ENCODE results near the gene CHD3. TPM values are rescaled to one million over a fixed set of nuclear protein-coding genes. Genes with fewer than 3 reads are reported as not detected.

The CHD3 gene
- total RNA-seq, 1 donor from 2014 or later: 142 TPM

DNA sequence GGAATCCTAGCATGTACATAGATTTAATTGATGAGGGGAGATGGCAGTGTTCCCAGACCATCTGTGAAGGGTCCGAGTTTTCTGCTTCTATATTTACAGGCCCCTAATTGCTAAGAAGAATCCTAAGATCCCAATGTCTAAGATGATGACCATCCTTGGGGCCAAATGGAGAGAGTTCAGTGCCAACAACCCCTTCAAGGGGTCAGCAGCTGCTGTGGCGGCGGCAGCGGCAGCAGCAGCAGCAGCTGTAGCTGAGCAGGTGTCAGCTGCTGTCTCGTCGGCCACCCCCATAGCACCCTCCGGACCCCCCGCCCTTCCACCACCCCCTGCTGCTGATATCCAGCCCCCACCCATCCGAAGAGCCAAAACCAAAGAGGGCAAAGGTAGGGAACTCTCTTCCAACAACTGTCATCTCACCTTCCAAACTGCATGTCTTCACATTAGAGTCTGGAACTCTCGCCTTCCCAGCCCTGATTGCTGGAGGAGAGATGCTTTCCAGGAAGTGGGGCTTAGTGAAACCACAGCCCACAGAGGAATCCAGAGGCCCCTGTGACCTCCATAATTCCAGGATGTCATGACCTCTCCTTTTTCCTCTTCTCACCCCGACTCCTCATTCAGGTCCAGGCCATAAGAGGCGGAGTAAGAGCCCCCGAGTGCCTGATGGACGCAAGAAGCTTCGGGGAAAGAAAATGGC lies 4.7 kb downstream of the CHD3 start:
- DNase-seq (ENCODE audit: extremely low read depth, low read depth, low spot score): no peak

DNA sequence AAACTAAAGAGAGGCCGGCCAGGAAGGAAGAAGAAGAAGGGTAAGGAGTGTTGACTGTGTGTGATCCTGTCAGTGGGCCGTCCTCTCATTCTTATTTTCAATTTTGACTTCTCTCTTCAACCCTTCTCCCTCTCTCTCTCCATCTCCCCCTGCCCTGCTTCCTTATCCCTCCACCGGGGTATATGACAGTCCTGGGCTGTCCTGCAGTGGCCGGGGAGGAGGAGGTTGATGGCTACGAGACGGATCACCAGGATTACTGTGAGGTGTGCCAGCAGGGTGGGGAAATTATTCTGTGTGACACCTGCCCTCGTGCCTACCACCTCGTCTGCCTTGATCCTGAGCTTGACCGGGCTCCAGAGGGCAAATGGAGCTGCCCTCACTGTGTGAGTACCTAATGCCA lies 5.6 kb downstream of the CHD3 start:
- DNase-seq (ENCODE audit: extremely low read depth, low read depth, low spot score): no peak

DNA sequence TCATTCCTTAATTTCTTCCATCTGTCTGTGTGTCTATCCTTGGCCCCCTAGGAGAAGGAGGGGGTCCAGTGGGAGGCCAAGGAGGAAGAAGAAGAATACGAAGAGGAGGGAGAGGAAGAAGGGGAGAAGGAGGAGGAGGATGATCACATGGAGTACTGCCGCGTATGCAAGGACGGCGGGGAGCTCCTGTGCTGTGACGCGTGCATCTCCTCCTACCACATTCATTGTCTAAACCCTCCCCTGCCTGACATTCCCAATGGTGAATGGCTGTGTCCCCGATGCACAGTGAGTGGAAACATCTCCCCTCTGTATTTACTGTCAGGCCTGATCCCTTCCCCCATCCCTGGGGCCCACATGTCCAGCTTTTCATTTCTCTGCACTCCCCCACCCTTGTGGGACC lies 6.3 kb downstream of the CHD3 start:
- no peak for DNase-seq (ENCODE audit: extremely low read depth, low read depth, low spot score)

DNA sequence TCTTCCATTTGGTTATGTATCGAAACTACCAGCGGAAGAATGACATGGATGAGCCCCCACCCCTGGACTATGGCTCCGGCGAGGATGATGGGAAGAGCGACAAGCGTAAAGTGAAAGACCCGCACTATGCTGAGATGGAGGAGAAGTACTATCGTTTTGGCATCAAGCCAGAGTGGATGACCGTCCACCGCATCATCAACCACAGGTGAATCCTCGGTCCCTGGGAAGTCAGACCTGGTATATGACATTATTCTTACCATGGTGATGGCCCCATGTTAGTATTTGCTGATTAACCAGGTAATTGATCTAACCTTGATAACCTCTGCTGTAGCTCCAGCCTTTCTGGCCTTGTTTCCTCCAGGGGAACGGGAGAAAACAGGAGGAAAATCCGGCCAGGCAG lies 8.5 kb downstream of the CHD3 start:
- DNase-seq (ENCODE audit: extremely low read depth, low read depth, low spot score): no peak

DNA sequence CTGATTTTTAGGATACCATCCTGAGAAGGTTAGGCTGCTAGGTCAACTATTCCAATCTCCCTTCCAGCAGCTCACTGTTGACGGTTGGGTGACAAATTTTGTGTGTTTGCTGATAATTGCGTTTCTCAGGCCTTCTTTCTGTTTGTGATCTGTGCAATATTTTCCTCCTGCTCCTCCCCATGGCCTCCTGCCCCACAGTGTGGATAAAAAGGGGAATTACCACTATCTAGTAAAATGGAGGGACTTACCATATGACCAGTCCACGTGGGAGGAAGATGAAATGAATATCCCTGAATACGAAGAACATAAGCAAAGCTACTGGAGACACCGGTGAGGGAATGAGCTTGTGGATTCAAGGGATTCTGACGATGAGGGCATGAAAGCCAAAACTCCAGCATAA lies 9.2 kb downstream of the CHD3 start:
- DNase-seq (ENCODE audit: extremely low read depth, low read depth, low spot score): no peak

DNA sequence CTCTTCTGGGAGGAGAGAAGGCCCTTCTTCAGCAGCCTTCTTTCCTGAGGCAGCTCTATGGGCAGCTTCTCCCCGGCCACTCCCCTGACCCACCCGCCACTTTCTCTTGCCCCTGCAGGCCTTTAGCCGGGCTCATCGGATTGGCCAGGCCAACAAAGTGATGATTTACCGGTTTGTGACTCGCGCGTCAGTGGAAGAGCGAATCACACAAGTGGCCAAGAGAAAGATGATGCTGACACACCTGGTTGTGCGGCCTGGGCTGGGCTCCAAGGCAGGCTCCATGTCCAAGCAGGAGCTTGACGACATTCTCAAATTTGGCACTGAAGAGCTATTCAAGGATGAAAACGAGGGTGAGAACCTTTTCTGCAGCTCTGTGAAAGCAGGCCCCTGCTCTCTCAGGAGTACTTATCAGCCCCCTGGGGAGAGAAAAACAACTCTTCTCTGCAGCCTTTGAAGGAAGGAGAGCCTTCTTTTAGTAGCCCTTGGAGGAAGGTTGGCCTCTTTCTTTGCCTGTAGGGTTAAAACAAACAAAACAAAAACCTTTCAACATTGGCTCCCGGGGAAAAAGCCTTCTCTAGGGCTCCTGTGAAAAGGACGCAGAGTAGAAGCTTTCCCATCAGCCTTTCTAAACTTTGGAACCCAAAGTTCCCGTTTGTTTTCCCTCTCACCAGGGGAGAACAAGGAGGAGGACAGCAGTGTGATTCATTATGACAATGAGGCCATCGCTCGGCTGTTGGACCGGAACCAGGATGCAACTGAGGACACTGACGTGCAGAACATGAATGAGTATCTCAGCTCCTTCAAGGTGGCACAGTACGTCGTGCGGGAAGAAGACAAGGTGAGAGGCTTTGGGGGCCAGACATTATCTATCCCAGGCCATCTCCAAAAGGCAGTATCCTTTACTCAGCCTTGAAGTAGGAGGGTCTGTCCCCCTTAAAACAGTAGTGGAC lies 14.8 kb downstream of the CHD3 start:
- DNase-seq (ENCODE audit: extremely low read depth, low read depth, low spot score): no peak

DNA sequence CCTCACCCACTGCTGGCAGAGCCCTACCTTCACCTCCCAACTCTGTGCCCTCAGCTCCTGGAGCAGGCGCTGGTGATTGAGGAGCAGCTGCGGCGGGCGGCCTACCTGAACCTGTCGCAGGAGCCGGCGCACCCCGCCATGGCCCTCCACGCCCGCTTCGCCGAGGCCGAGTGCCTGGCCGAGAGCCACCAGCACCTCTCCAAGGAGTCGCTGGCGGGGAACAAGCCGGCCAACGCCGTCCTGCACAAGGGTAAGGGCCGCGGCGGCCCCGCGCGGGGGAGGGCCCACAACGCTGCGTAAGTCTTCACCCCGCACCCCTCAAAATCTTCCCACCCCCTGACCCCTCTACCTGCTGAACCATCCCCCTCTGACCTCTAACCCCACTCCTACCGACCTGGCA lies 20.5 kb downstream of the CHD3 start:
- DNase-seq (ENCODE audit: extremely low read depth, low read depth, low spot score): no peak

DNA sequence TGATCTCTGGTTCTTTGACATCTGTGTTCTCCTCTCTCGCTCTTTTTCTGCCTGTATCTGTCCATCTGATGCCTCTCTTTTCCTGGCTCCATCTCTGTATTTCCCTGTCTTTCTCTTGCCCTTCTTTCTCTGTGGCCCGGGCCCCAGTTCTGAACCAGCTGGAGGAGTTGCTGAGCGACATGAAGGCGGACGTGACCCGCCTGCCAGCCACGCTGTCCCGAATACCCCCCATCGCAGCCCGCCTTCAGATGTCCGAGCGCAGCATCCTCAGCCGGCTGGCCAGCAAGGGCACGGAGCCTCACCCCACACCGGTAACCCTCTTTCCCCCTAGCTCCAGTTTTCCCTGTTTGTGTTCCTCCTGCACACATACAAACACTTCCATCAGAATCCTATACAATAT lies 21.7 kb downstream of the CHD3 start:
- DNase-seq (ENCODE audit: extremely low read depth, low read depth, low spot score): no peak

DNA sequence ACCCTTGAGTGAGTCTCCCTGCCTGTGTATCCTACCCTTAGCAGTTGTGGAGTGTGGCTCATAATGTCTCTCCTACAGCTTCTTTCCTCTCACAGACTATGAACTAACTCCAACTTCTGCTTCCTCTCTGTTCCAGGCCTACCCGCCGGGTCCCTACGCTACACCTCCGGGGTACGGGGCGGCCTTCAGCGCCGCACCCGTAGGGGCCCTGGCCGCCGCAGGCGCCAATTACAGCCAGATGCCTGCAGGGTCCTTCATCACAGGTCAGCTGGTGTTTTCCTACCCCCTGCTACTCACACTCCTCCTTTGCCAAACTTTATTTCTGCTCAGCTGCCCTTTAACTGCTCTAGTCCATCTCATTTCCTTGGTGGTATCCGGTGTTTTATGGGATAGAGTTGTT lies 22.1 kb downstream of the CHD3 start:
- DNase-seq (ENCODE audit: extremely low read depth, low read depth, low spot score): no peak

DNA sequence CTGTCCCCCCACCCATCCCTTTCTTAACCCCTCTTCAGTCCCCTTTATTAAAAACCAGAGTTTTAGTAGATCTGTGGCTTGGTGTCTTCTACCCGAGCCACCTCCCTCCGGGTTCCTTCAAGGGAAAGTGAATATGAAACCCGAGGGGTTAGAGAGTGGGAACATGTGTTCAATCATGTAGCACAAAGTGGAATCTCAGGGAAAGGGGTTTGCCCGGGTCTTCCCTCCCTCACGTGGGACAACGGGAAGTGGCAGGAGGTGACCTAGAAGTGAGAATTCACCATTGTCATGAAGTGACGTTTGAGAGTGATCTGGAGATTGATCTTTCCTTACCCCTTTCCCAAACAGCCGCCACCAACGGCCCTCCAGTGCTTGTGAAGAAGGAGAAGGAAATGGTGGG lies 22.5 kb downstream of the CHD3 start:
- DNase-seq (ENCODE audit: extremely low read depth, low read depth, low spot score): no peak

DNA sequence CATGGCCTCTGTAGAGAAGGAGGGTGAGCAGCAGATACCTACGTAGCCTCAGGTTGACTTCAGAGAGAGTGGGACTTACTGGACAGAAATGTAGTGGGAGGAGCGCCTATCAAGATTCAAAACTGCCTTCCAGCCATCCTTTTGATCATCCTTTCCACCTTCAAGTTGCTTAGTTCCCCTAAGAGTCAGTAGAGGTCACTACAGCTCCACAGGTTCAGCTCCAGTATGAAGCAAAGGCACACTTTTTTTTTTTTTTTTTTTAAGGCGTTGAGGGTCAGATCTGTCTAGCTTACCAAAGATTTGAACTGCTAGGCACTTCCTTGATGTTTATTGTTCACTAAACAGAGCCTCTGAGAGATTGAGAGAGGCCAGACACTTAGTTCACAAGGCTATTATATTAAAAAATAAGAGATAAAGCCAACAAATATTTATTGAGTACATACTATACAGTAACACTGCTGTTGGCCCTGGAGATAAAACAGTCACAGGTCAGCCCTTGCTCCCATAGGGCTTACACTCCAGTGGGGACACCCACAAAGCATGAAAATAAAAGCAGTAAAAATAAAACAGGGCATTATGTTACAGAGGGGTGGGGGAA lies 24.4 kb downstream of the CHD3 start:
- peak; percentile 50 for DNase-seq (ENCODE audit: extremely low read depth, low read depth, low spot score)

DNA sequence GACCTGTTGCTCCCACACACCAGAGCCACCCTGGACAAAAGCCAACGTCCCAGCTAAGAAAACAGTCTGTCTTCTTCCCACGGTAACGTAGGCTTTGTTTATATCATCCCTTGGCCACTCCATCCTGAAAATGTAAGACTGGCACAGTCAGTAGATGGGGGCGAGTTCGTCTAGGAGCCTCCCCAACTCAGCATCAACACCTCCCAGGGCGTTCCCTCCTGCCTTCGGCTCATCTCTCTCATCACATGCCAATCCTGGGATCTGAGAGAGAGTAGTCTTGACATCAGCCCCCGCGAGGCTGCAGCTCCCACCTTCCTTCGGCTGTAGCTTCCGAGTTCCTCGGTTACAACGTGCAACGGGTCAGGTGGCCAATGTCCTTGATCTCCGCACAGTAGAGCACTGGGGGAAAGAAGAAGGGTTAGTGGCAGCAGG lies 26.6 kb downstream of the CHD3 start:
- DNase-seq (ENCODE audit: extremely low read depth, low read depth, low spot score): no peak

DNA sequence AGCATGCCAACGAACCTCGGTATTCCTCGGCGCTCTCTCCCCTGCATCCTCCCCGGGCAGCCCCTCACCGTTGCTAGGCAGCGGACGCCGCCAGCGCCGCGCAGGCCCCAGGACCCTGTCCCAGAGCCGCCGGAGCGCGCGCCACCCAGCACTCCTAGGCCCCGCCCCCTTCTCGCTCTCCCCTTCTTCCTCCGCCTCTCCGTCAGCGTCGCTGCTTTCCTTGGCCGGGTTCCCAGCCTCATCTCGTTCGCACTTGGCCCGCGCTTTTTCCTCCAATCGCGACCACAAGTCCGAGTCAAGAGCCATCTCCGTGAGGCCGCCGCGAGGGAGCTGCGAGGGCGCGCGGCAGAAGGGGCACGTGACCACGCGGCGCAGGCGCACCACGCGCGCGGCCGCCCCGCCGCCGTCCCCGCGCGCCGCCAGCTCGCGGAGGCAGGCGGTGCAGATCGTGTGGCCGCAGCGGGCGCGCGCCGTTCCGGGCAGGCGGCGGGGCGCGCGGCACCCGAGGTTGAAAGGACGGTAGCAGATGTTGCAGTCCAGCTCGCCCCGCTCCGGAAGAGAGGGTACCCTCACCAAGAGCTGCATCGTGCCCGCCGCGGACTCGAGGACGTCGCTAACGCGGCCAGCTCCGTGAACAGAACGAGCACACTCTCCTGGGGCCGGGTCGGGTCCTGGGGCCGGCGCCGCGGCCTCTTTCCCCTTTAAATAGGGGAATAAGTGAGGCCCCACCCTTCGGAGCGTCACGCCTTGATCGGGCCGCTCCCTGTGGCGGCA lies 27.2 kb downstream of the CHD3 start, which contains the start of gene RNF227:
TSS of gene RNF227 (minus strand) at position 679 of the 774 bp plus-strand sequence. CDS start at position 585, 94 bp downstream.
- peak; percentile 51 for DNase-seq (ENCODE audit: extremely low read depth, low read depth, low spot score)

DNA sequence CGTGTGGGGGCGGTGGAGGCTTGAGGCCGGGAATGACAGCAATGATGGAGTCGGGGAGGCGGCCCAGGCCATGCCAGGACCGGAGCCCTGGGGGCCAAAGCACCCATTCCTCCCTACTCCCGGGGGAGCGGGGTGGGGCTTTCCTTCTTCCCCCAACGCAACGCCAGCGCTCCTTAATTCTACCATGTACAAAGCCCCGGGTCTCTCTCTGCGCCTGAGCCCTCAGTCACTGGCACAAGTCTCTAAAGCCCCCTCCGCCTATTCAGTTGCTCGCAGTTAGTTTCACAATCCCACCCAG lies 27.7 kb downstream of the CHD3 start:
- DNase-seq (ENCODE audit: extremely low read depth, low read depth, low spot score): no peak

DNA sequence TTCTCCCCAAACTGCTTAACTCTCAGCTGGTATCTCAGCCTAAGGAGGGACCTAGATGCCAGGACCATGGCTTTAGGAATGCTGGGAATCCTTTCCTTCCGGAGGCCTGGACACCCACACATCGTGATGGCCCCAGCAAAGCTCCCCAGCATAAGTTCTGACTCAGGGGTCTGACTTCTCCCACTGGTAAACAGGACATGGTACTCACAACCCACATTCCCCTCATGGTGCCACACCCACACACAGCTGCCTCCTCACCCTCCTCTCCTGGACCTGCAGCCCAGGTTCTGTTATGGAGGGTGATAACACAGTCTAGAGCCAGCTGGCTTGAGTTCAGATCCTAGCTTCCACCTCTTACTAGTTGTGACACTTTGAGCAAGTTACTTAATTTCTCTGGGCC lies 28.2 kb downstream of the CHD3 start:
- DNase-seq (ENCODE audit: extremely low read depth, low read depth, low spot score): no peak

DNA sequence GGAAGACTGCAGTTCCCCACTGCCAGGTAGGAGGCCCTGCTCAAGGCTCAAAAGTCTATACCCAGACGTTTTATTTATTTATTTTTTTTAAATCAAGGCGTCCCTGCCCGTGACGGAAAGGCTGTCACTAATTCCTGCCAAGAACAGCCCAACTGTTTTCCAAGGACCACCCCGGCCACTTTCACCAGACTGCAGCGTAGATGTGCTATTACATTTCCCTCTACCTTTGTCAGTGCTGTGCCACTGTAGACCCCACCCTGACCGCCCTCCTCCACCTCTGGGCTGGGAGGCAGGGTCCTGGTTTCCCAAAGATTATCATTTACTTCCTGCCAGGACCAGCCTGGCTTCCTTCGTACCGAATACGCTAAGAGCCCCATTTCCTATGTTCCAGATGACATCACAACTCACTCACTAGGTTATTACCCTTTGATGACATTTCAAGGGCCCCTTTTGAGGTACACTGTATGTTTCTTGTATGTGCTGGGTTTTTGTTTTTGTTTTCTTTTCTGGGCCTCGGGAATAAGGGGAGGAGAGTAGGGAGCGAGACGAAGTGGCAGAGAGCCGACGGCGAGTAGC lies 33.8 kb downstream of the CHD3 start:
- DNase-seq (ENCODE audit: extremely low read depth, low read depth, low spot score): no peak

DNA sequence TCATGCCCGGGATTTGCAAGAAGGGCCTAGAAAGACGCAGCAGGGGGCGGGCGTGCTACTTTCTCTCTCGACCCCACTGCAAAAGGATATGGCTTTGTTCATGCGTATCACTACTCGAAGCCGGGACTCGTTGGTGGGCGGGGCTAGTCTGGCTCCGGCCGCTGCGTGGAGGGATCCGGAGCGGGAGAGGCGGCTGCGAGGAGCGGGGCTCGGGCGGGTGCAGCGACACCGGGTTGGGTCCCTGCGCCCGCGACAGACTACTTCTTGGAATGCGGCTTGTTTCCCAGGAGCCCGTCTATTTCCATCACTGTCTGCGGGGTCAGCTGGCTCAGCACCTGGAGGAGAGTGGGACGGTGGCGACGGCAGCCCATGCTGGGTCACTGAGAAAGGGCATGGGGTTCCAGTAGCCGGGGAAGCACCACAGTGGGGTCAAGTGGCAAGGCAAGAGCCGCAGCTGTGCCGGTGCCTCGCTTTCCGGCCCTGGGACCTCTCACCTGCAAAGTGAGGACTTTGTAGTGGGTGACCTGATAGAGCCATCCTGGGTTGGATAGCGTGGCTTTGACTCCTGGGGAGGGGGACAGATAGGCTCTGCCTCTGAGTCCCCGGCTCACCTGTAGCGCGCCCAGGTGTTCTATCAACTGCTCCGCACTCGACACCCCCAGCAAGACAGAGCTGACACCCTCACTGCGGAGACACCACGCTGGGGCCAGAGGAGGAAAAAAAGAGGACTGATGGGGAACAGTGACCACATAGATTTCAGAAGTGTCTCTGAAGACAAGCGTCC lies 34.4 kb downstream of the CHD3 start:
- no peak for DNase-seq (ENCODE audit: extremely low read depth, low read depth, low spot score)

DNA sequence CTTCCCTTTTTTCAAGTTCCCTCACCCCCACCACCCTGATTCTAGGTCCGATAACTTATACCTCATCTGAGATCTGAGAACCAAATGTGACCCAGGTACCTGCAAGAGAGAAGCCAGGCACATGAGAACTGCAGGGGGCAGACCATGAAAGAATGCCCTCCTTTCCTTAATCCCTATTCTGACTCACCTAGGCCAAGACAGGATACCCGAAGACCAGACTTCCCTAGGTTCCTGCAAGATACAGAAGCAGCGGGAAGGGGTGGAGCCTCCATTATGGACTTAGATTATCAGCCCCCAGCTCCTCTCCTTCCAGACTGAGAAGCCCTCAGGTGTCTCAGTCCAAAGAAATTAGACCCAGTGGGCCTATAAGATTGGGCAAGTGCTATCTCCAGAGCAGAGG lies 39.0 kb downstream of the CHD3 start:
- DNase-seq (ENCODE audit: extremely low read depth, low read depth, low spot score): no peak

DNA sequence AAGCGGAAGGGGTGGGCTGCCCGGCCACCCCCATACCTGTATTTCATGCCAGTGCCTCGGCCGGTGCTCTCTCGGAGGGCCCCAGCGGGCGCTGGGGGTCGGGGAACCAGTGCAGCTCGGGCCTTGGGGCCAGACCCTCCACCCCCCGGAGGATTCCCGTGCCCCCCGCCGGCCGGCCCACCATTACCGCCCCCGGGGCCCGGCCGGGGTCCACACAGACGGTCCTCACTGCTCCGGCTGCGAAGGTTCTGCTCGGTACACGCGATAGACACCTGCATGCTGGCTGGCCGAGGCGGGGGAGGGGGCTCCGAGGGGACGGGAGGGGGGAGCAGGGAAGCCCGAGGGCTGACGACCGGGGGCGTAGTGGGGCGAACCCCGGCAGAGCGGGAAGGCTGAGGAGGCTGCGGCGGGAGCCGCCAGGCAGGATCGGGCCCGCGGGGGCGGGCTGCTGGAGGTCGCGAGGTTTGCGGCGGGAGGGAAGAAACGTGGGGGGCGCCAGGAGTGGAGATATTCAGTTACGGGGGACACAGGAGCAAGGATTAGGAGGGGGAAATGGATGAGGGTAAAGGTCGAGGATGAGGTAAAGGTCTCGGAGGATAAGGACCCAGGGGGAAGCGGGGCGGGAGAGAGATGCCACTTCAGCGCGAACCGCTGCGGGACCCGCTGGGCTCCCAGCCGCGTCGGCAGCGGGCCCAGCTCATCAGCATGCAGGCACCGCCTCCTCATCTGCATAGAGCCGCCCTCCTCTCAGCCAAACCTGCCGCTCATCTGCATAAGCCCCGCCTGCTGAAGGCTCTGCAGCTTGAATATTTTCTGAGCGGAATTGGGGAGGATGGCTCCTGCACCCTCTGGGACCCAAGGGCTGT lies 40.8 kb downstream of the CHD3 start, which contains the start of gene KCNAB3:
TSS of gene KCNAB3 (minus strand) at position 699 of the 866 bp plus-strand sequence. CDS start at position 278, 421 bp downstream.
- no peak for DNase-seq (ENCODE audit: extremely low read depth, low read depth, low spot score)
